DND-41 (cell line): Measurements from ENCODE around the gene CD7.

Source experiments
- CTCF ChIP-seq: IDR thresholded peaks from 2 replicates; pipeline ENCODE4 v1.5.1; 2012; ENCODE audit warnings: borderline replicate concordance, low read length, moderate library complexity, mild to moderate bottlenecking; ENCODE audit not compliant: poor library complexity, severe bottlenecking; ENCODE audit errors: extremely low read depth
- EZH2 ChIP-seq: IDR thresholded peaks from 3 replicates; pipeline ENCODE4 v1.6.1; 2012; ENCODE audit warnings: borderline replicate concordance, low read depth, mild to moderate bottlenecking, moderate library complexity, low read length, inconsistent platforms; ENCODE audit not compliant: severe bottlenecking

DNA sequence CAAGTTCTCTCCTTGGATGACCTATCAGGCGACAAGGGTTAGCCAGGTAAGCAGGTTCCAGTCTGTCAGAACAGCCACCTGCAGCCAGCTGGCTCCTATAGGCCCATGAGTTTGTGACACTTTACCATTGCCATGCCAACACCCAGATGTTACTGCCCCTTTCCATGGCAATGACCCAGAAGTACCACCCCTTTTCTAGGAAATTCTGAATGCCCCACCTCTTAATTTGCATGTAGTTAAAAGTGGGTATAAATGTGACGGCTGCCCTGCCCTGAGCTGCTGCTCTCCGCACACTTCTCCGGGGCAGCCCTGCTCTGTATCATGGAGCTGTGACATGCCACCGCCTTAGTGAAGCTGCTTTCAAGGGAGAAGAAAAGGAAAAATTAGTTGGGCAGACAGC lies 26.2 kb upstream of the CD7 start:
- TF ChIP-seq CTCF (no peak), EZH2 (no peak)
